AG08396 (cell line): Measurements from ENCODE around the gene RCN1.
"Not testable (repeated sequence)": the region's sequence is repeated elsewhere in the genome, so short reads cannot be mapped to it uniquely, and the experiment has no call there.

Experiments used
- DNase-seq: peaks from one replicate; pipeline ENCODE4 v3.0.0; 2012; ENCODE audit warnings: low spot score, mixed read lengths

The RCN1 gene

DNA sequence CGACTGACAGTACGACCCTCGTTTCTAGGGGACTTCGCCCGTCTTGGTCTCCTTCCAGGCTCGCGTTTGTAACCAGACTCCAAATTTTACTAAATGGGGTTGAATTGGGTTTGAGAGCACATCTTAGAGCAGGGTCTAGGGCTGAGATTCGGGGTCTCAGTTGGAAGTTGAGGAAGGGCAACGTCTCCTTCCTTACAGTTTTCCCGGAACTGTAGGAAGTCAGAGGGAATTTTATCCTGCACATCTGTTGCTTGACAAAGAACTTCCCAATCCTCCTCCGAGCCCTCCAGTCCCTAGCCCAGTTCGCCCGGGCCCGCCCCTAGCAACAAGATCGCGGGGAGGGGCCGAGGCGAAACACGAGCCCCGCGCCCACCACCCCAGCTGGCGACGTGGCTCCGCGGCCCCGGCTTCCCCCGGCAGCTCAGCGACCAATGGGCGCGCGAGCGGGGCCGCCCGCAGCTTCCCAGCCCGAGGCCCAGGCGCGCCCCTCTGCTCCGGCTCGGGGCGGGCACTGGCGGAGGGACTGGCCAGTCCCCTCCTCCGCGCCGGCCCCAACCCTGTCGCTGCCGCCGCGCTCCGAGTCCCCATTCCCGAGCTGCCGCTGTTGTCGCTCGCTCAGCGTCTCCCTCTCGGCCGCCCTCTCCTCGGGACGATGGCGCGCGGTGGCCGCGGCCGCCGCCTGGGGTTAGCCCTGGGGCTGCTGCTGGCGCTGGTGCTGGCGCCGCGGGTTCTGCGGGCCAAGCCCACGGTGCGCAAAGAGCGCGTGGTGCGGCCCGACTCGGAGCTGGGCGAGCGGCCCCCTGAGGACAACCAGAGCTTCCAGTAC lies at the start of gene RCN1:
Gene RCN1, plus strand, starts transcription at position 530 of the 826 bp plus-strand sequence. Its CDS starts 123 bp downstream, at position 653.
- DNase-seq = peak; percentile 89

DNA sequence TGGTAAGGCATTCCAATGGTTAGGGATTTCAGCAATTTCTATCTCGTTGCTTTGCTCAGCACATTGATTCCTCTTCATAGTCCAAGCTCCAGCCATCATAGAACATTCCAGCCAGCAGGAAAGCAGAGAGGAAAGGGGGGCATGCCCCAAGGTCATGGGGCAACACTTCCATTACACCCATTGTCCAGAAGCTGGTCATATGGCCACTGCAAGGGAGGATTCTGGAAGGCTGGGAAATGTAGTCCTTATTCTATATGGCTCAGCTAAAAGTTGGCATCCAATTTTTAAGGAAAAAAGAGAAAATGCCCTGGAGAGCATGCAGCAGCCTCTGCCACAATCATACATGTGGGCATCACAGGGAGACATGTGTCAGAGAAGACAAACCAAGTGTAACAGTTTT lies 47.1 kb upstream of the RCN1 start:
- DNase-seq = no peak

GRCh38 chr11:32044158-32044863 lies 46.6 kb upstream of the RCN1 start:
- DNase-seq = no peak

DNA sequence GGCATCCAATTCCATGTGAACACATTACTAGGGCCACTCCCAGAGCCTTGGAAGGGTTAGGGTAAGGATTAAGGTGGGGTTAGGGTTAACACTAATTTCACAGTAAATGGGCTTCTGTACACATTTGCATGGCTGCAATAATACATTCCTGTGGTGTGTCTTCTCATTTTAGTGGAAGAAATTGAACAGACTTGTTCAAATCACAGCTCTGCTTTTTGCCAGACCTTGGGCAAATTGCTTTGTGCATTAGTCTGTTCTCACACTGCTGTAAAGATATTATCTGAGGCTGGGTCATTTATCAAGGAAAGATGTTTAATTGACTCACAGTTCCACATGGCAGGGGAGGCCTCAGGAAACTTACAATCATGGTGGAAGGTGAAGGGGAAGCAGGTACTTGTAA lies 45.4 kb upstream of the RCN1 start:
- DNase-seq = no peak

GRCh38 chr11:32050264-32050663 lies 40.6 kb upstream of the RCN1 start:
- no peak for DNase-seq

DNA sequence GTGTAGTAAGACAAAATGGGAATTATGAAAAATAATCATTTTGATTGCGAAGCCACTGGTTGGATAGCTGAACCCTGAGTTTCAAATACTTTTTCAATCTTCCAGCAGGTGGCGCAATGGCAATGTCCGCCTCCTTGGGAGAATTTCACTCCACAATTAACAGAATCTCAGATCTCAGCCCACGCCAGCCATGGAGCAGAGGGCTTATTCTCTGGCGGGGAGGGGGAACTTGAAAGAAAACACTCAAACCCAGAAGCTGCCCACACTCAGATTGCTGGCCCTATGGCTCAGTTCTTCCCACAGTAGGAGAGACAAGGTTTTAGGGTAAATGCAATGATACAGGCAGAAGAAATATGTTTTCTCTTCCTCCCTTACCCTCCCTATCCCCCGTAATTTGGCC lies 38.7 kb upstream of the RCN1 start:
- peak; percentile 63 for DNase-seq

GRCh38 chr11:32053151-32053888 lies 37.6 kb upstream of the RCN1 start:
- no peak for DNase-seq

DNA sequence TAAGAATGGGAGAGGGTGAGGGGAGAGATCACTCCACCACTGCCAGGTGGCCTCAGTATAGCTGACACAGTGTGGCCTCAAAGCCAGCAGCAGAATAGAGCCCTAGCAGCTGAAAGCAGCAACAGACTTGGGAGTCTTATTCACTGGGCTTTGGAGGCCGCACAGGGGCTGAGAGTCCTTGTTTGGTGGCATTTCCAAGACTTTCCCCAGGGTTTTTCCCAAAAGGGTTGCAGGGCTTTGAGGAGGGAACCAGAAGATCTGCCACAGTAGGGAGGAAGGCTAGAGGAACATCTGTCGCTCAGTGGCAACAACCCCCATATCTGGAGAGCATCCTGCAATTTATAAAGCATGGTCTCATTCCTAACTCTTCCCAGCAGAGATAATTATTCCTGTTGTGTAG lies 35.0 kb upstream of the RCN1 start:
- no peak for DNase-seq

- peak; percentile 18 for DNase-seq
Measured at GRCh38 chr11:32056438-32056837, 34.4 kb upstream of the RCN1 start.

DNA sequence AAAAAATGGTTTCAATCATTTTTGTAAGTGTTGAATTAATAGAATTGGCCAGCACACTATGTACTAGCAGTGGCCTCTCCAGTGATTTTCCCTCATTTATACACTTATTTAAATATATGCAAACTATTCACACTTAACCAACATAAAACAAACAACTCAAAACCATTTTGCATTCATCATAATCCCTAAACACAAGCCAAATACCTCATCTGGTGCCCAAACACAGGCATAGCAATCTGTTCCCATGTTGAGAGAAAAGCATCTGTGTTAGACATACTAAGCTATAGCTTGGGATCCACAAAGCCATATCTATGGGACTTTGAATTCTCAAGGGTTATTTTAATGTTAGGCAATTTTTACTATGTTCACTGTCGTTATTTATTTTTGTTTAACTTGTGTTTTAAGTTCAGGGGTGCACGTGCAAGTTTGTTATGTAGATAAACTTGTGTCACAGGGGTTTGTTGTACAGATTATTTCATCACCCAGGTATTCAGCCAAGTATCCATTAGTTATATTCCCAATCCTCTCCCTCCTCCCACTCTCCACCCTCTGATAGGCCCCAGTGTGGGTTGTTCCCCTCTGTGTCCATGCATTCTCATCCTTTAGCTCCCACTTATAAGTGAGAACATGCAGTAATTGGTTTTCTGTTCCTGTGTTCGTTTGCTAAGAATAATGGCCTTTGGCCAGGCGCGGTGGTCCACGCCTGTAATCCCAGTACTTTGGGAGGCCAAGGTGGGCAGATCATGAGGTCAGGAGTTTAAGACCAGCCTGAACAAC lies 31.0 kb upstream of the RCN1 start:
- no peak for DNase-seq

DNA sequence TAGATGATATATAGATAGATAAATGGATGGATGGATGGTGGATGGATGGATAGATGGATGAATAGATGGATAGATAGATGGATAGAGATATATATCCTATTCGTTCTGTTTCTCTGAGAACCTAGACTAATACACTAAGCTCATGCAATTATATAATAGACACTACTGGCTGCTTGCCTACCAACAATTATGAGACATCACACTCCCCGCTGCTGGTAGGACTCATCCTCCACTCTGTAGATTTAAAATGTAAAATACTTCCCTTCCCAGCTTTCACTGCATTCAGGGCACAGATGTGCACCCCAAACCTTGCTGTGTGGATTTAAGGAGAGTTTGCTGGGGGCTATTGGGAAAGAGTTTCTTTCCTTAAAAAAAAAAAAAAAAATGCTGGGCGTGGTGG lies 28.3 kb upstream of the RCN1 start:
- DNase-seq = no peak

DNA sequence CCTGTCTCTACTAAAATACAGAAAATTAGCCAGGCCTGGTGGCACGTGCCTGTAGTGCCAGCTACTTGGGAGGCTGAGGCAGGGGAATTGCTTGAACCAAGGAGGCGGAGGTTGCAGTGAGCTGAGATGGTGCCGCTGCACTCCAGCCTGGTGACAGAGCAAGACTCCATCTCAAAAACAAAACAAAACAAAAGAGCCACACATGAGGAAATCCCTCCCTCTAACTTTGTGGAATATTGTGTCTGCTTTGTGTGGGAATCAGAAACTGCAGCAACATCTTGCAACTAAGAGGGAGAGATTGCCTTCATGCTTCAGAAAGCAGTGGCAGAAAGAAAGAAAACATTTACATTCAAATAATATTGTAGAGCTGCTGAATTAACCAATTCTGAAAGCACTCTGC lies 27.8 kb upstream of the RCN1 start:
- not testable (repeated sequence) for DNase-seq

DNA sequence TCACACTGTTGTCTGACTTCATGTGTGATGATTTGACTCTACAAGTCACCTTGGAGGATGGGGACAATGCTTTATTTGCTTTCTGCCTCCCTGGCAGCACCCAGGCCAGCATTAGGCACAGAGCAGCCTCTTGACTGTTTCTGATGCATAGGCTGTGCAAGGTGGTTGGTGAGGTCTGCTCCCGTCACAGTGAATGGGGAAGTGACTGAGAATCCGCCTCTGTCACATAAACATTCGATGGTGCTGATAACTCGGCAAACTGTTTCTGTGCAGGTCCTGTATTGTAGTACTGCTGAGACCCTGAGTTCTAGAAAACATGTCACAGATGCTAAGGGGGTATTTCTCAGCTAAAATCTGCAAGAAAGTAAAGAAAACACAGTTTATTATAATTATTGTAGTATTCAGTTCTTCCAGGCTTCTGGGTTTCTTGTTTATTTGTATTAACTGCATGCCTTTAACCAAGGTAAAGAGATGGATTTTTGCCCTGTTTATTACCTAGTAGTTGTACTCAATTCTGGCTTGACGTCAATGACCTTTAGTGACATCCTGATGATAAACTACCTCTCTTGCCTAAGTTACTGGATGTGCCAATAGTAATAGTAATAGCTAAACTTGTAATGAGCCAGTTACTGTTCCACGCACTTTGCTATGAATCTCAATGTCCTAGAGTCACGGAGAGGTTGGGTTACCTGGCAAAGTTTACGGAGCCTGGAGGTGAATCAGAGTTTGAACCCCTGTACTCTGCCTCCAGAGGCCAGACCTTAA lies 24.8 kb upstream of the RCN1 start:
- DNase-seq = no peak

- DNase-seq = no peak
Measured at GRCh38 chr11:32068134-32068870, 22.6 kb upstream of the RCN1 start.

DNA sequence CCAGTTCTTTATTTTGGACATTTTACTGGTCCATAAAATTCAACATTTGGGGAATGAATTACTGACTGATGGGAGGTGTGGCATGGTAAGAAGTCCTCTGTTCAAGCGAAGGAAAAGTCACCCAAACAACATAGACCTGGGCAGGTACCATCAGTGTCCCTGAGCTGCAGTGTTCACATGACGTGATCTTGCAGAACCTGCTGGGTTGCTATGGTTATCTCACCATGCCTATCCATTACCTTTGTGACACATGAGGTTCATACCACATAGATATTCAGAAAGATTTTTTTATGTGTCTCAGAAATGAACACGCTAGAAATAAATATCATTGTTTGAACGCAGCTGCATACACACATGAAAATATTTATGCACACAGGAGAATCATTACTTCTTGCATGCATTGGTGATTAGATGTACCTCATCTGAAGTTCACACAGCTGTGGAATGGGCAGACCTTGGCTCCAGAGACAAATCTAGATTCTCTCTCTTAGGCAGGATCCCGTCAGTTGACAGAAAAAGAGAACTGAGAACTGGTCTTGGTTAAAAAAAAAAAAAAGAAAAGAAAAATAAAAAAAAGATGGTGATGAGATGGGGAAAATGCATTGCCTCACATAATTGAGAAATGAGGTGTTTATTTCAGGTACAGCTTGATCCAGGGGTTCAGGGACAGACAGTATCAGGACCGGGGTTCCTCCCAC lies 21.4 kb upstream of the RCN1 start:
- no peak for DNase-seq

GRCh38 chr11:32070692-32071091 lies 20.2 kb upstream of the RCN1 start:
- DNase-seq = no peak

DNA sequence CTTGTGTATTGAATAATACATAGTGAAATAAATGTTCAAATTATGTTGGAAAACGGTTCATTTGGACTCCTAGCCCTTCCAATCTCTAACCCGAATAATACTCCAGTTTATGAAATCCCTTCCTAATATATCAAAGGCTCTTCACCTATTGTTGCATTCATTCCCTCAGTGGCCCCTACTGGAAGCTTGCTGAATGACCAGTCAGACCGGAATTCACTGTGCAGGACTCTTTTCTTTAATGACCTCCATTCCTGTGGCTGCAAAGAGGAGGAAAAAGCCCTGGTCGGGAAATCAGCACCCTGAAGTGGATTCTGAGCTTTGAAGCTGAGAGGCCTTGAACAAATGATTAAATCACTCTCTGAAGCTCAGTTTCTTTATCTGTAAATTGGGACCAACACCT lies 19.1 kb upstream of the RCN1 start:
- peak; percentile 69 for DNase-seq

DNA sequence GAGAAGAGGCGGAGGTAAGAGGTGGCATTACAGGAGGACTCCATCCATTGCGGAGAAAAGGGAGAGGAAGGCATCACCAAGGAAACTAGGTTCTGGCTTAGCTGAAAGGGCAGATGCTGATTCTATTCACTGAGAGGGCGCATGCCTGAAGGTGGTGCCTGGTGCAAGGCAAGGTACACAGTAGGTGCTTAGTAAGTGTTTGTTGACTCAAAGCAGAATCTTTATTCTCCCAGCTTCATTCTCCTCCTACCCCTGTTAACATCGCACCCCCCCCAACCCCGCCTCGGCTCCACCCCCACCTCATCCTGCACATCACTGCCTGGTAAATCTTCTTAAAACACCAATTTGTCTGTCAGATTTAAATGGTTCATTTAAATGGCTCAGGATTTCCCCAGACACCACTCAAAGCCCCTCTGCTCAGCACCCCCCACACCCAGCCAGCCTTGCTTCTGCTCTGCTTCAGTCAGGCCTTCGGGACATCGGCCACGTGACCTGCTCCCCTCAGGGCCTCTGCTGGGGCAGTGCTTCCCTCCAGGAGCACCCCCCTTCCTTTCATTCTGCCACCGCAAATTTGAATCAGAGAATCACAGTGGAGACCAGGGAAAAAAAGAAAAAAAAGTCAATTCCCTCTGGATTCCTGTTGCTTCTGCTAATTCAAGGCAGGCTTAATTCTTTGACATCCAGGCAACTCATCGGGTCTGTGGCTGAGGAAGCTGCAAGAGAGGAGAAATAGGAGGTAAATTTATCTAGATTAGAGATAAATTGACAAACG lies 17.8 kb upstream of the RCN1 start:
- DNase-seq = no peak

DNA sequence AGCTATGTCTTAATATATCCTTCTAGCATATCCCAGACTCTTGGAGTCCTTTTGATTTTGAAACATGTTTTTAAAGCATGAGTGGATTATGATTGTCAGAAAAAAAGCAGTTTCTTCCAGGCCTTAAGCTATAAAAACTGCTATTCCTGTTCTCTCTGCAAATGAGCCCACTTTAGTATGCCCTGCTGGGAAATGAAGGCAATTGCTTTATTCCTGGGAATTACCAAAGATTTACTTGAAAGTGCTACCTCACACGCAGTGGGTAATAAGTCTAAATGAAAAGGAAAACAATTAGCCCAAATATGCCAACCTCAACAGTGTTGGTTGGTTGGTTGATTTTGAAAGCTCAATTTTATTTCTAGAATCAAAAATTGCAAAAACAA lies 17.2 kb upstream of the RCN1 start:
- DNase-seq = no peak
